Natural killer cell (primary cell): Measurements from ENCODE around the gene DHFR. TPM values are rescaled to one million over a fixed set of nuclear protein-coding genes. Genes with fewer than 3 reads are reported as not detected.

Source experiments
- ATAC-seq, 3 donors: fragments of 150-1000 bp in 2 of 3; fragments of 200-7000 bp in 1 of 3; cut with Tn5 transposase; 1 replicate in 1 of 3; 2 replicates in 2 of 3; pipeline ENCODE4 v1.10.0; 2021; ENCODE audit warnings: mild to moderate bottlenecking in 2 of 3, moderate library complexity in 2 of 3
- DNase-seq, 2 donors: peaks; one replicate each; pipeline versions ENCODE4 v3.0.0 to v3.0.0-alpha.2; 2013 to 2021; ENCODE audit warnings: mixed read lengths in 1 of 2
- H3K27ac ChIP-seq: one replicate; pipeline ENCODE4 v1.5.1; 2013; ENCODE audit warnings: mild to moderate bottlenecking, low read length
- H3K27me3 ChIP-seq: one replicate; pipeline ENCODE4 v1.6.1; 2013; ENCODE audit warnings: low read length; ENCODE audit not compliant: control insufficient read depth, insufficient read depth
- H3K36me3 ChIP-seq: one replicate; pipeline ENCODE4 v1.6.1; 2013; ENCODE audit warnings: low read length; ENCODE audit not compliant: control insufficient read depth, insufficient read depth
- H3K4me1 ChIP-seq: one replicate; pipeline ENCODE4 v1.6.1; 2013; ENCODE audit warnings: low read length; ENCODE audit not compliant: control insufficient read depth, insufficient read depth
- H3K4me3 ChIP-seq: one replicate; pipeline ENCODE4 v1.5.1; 2013; ENCODE audit warnings: low read length
- H3K9me3 ChIP-seq: one replicate; pipeline ENCODE4 v1.6.1; 2013; ENCODE audit warnings: low read length; ENCODE audit not compliant: control insufficient read depth, insufficient read depth
- H3K27ac Mint-ChIP-seq, 2 donors: one replicate each; pipeline ENCODE4 v1.8.0; 2022; ENCODE audit warnings: mild to moderate bottlenecking in 2 of 2, mixed read lengths in 2 of 2, moderate library complexity in 1 of 2
- H3K27me3 Mint-ChIP-seq, 2 donors: one replicate each; pipeline ENCODE4 v1.8.0; 2022; ENCODE audit warnings: low read depth in 2 of 2, mixed read lengths in 2 of 2
- H3K36me3 Mint-ChIP-seq: one replicate; pipeline ENCODE4 v1.8.0; 2022; ENCODE audit warnings: mixed read lengths
- H3K4me1 Mint-ChIP-seq, 2 donors: one replicate each; pipeline ENCODE4 v1.8.0; 2022; ENCODE audit warnings: mixed read lengths in 2 of 2
- H3K4me3 Mint-ChIP-seq: one replicate; pipeline ENCODE4 v1.8.0; 2022; ENCODE audit warnings: mild to moderate bottlenecking, moderate library complexity, mixed read lengths
- H3K9me3 Mint-ChIP-seq, 2 donors: one replicate each; pipeline ENCODE4 v1.8.0; 2022; ENCODE audit warnings: mixed read lengths in 2 of 2
- CTCF ChIP-seq: fragments of 200-600 bp; IDR thresholded peaks from one replicate; pipeline ENCODE4 v1.8.0; 2022; ENCODE audit warnings: antibody characterized with exemption
- WGBS: methylation state at CpG from one replicate; pipeline ENCODE4 v1.1.7; 2013; ENCODE audit warnings: missing lambda C conversion rate; ENCODE audit not compliant: insufficient coverage; 5-methylcytosine and 5-hydroxymethylcytosine counted together
- intact Hi-C: fragments of 100-400 bp; cut with micrococcal nuclease; formaldehyde crosslinking; loops from one replicate; pipeline ENCODE4 v1.14.2; 2022
- total RNA-seq, 4 donors: library from RNA; stranded (reverse); fragments of 120-200 nt in 1 of 4; gene quantifications; one replicate each; pipeline versions ENCODE4 v1.2.3 to v1.2.4, GENCODE V29; 2013 to 2022

Gene DHFR
- total RNA-seq, 3 donors from 2014 or later (not counting 1 experiment from before 2014, with no cell fraction given): 8.8 to 14.3 (median 12.0) TPM

- Mint-ChIP-seq H3K4me1 (peaks cover 9 to 10% of the 10 kb centered on the region in 2 donors), H3K36me3 (no peaks in the 10 kb centered on the region), H3K9me3 (no peaks in the 10 kb centered on the region), H3K27ac (peak overlapping the region in 1 of 2 donors; percentile 45), H3K4me3 (no peak overlapping the region), H3K27me3 (no peaks in the 10 kb centered on the region)
- DNase-seq (no peak), ATAC-seq (no peak)
- H3K4me1 ChIP-seq: no peaks in the 10 kb centered on the region
- no peak for TF ChIP-seq CTCF
- no peaks in the 10 kb centered on the region for H3K36me3 ChIP-seq
- H3K27ac ChIP-seq: no peak overlapping the region
- H3K4me3 ChIP-seq: no peak overlapping the region
- 94% methylated on average over 2 of the region's 3 CpGs for WGBS
- H3K9me3 ChIP-seq: no peaks in the 10 kb centered on the region
- no peaks in the 10 kb centered on the region for H3K27me3 ChIP-seq
- intact Hi-C loops: no loop called here
These were observed 41.7 kb upstream of the DHFR start for GRCh38 chr5:80696450-80696849.

- DNase-seq (no peak), ATAC-seq (no peak)
- Histone ChIP-seq H3K27ac (no peak overlapping the region), H3K27me3 (no peaks in the 10 kb centered on the region), H3K4me3 (no peak overlapping the region), H3K36me3 (no peaks in the 10 kb centered on the region), H3K4me1 (no peaks in the 10 kb centered on the region), H3K9me3 (no peaks in the 10 kb centered on the region)
- Mint-ChIP-seq H3K36me3 (no peaks in the 10 kb centered on the region), H3K9me3 (no peaks in the 10 kb centered on the region), H3K4me1 (peaks cover 4 to 10% of the 10 kb centered on the region in 2 donors), H3K27me3 (no peaks in the 10 kb centered on the region), H3K27ac (no peak overlapping the region), H3K4me3 (no peak overlapping the region)
- intact Hi-C loops: no loop called here
- TF ChIP-seq CTCF: no peak
- 94% methylated on average over 3 of the region's 3 CpGs for WGBS
These were observed 40.9 kb upstream of the DHFR start for GRCh38 chr5:80695666-80696065.

GRCh38 chr5:80689627-80690026 is 34.8 kb upstream of the DHFR start:
- Mint-ChIP-seq H3K4me1 (peaks cover 17 to 21% of the 10 kb centered on the region in 2 donors), H3K4me3 (no peak overlapping the region), H3K9me3 (no peaks in the 10 kb centered on the region), H3K27me3 (no peaks in the 10 kb centered on the region), H3K27ac (no peak overlapping the region), H3K36me3 (no peaks in the 10 kb centered on the region)
- Histone ChIP-seq H3K27me3 (no peaks in the 10 kb centered on the region), H3K4me1 (no peaks in the 10 kb centered on the region), H3K4me3 (no peak overlapping the region), H3K9me3 (no peaks in the 10 kb centered on the region), H3K27ac (no peak overlapping the region), H3K36me3 (no peaks in the 10 kb centered on the region)
- intact Hi-C loops: loop anchor here (5.0 kb wide), 1 partner anchor 608 kb away; no protein-coding TSS in a partner anchor
- 94% methylated on average over 2 of the region's 4 CpGs for WGBS
- ATAC-seq (no peak), DNase-seq (no peak)
- no peak for TF ChIP-seq CTCF
